ENCODE measurements around the gene MGST2. TPM values are rescaled to one million over a fixed set of nuclear protein-coding genes. Genes with fewer than 3 reads are reported as not detected.

MGST2 gene
- total and polyA plus RNA-seq, 4 donors = 69.6 to 170 (median 90.7) TPM

DNA sequence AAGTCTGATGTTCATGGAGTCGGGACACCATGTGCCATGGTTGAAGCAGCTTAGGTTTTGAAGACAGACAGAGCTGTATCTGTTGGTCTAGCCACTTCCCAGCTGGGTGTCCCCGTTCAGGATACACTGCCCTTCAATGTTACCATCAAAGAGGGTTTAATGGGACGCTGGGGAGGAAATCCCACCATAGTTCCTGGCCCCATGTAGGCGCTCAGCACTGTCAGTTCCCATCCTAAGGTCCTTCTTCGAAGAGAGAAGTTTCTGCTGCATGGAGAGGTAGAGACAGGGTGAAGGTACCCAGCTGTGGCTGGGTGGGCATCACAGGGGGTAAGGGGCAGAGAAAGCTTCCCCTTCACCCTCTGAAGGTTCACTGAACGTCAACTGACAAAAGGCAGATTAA lies 3.7 kb downstream of the MGST2 start:
- Histone ChIP-seq H3K9me3 (ENCODE audit: control insufficient read depth in 4 of 4, low read length in 3 of 4) (no peaks in the 10 kb centered on the region), H3K27ac (ENCODE audit: low read depth in 1 of 2, low read length in 2 of 2) (no peak overlapping the region), H3K27me3 (ENCODE audit: control insufficient read depth in 4 of 4, insufficient read depth in 4 of 4, low read length in 3 of 4) (no peaks in the 10 kb centered on the region), H3K4me1 (ENCODE audit: control insufficient read depth in 4 of 4, insufficient read depth in 4 of 4, low read length in 3 of 4) (peaks cover 6 to 40% (median 22%) of the 10 kb centered on the region in 4 donors), H3K4me3 (ENCODE audit: low read depth in 1 of 3, low read length in 3 of 3) (no peak overlapping the region), H3K36me3 (ENCODE audit: control insufficient read depth in 4 of 4, insufficient read depth in 3 of 4, low read depth in 1 of 4, low read length in 3 of 4) (peaks cover 0 to 6% (median 1%) of the 10 kb centered on the region in 4 donors), H3K9ac (ENCODE audit: low read depth in 1 of 2, low read length in 2 of 2) (no peak overlapping the region)
- WGBS = 76% methylated on average over 6 of the region's 6 CpGs
- no peak for TF ChIP-seq YY1 (IDR thresholded peaks at IDR 0.05)
- TF ChIP-seq REST (IDR thresholded peaks at IDR 0.05) = no peak
- no peak for TF ChIP-seq RAD21 (IDR thresholded peaks at IDR 0.05)
- no peak for TF ChIP-seq NR2F2 (IDR thresholded peaks at IDR 0.05)
- no peak for TF ChIP-seq TAF1 (conservative IDR thresholded peaks at IDR 0.05)
- TF ChIP-seq EGR1 (IDR thresholded peaks at IDR 0.05; ENCODE audit: low read depth in 2 of 2) = no peak
- no peak for DNase-seq (ENCODE audit: low spot score)

GRCh38 chr4:139669890-139670289 lies 4.3 kb downstream of the MGST2 start:
- no peak overlapping the region for H3K27ac ChIP-seq (ENCODE audit: low read depth in 1 of 2, low read length in 2 of 2)

DNA sequence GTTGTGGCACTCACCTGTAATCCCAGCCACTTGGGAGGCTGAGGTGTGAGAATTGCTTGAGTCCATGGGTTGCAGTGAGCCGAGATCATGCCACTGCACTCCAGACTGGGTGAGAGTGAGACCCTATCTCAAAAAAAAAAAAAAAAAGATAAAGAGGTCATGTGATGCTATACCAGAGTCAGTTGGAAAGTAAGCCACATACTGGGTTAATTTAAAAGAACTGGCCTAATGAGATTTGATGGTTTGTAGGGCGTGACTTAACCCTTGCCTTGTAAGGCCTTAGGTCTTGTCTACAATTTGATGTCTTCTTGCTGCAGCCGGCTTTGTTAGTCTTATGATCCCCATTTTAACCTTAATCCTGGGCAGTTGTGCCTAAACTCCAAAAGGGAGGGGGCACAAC lies 5.2 kb downstream of the MGST2 start:
- 94% methylated on average over 3 of the region's 3 CpGs for WGBS
- H3K9me3 ChIP-seq (ENCODE audit: control insufficient read depth in 4 of 4, low read length in 3 of 4) = no peaks in the 10 kb centered on the region
- no peaks in the 10 kb centered on the region for H3K27me3 ChIP-seq (ENCODE audit: control insufficient read depth in 4 of 4, insufficient read depth in 4 of 4, low read length in 3 of 4)
- peaks cover 0 to 6% (median 2%) of the 10 kb centered on the region in 4 donors for H3K36me3 ChIP-seq (ENCODE audit: control insufficient read depth in 4 of 4, insufficient read depth in 3 of 4, low read depth in 1 of 4, low read length in 3 of 4)
- no peak for DNase-seq (ENCODE audit: low spot score)
- peaks cover 6 to 36% (median 19%) of the 10 kb centered on the region in 4 donors for H3K4me1 ChIP-seq (ENCODE audit: control insufficient read depth in 4 of 4, insufficient read depth in 4 of 4, low read length in 3 of 4)
- H3K27ac ChIP-seq (ENCODE audit: low read depth in 1 of 2, low read length in 2 of 2) = no peak overlapping the region
- no peak overlapping the region for H3K4me3 ChIP-seq (ENCODE audit: low read depth in 1 of 3, low read length in 3 of 3)
- TF ChIP-seq YY1 (IDR thresholded peaks at IDR 0.05) (no peak), JUND (IDR thresholded peaks at IDR 0.05) (no peak), TAF1 (conservative IDR thresholded peaks at IDR 0.05) (no peak), NR2F2 (IDR thresholded peaks at IDR 0.05) (no peak), FOXA2 (IDR thresholded peaks at IDR 0.05) (no peak), EGR1 (IDR thresholded peaks at IDR 0.05; ENCODE audit: low read depth in 2 of 2) (no peak)
- TF ChIP-seq, protein P1, sequence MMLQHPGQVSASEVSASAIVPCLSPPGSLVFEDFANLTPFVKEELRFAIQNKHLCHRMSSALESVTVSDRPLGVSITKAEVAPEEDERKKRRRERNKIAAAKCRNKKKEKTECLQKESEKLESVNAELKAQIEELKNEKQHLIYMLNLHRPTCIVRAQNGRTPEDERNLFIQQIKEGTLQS (IDR thresholded peaks at IDR 0.05) = no peak
- TF ChIP-seq, protein P2, sequence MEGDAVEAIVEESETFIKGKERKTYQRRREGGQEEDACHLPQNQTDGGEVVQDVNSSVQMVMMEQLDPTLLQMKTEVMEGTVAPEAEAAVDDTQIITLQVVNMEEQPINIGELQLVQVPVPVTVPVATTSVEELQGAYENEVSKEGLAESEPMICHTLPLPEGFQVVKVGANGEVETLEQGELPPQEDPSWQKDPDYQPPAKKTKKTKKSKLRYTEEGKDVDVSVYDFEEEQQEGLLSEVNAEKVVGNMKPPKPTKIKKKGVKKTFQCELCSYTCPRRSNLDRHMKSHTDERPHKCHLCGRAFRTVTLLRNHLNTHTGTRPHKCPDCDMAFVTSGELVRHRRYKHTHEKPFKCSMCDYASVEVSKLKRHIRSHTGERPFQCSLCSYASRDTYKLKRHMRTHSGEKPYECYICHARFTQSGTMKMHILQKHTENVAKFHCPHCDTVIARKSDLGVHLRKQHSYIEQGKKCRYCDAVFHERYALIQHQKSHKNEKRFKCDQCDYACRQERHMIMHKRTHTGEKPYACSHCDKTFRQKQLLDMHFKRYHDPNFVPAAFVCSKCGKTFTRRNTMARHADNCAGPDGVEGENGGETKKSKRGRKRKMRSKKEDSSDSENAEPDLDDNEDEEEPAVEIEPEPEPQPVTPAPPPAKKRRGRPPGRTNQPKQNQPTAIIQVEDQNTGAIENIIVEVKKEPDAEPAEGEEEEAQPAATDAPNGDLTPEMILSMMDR (IDR thresholded peaks at IDR 0.05; ENCODE audit: low read depth, low read length, missing input control) = no peak
- no peak overlapping the region for H3K9ac ChIP-seq (ENCODE audit: low read depth in 1 of 2, low read length in 2 of 2)

More at GRCh38 chr4:139669890-139670289, 4.3 kb downstream of the MGST2 start:
- Histone ChIP-seq H3K4me3 (ENCODE audit: low read depth in 1 of 3, low read length in 3 of 3) (no peak overlapping the region), H3K27me3 (ENCODE audit: control insufficient read depth in 4 of 4, insufficient read depth in 4 of 4, low read length in 3 of 4) (no peaks in the 10 kb centered on the region), H3K36me3 (ENCODE audit: control insufficient read depth in 4 of 4, insufficient read depth in 3 of 4, low read depth in 1 of 4, low read length in 3 of 4) (peaks cover 0 to 6% (median 1%) of the 10 kb centered on the region in 4 donors), H3K9me3 (ENCODE audit: control insufficient read depth in 4 of 4, low read length in 3 of 4) (no peaks in the 10 kb centered on the region), H3K4me1 (ENCODE audit: control insufficient read depth in 4 of 4, insufficient read depth in 4 of 4, low read length in 3 of 4) (peaks cover 6 to 40% (median 22%) of the 10 kb centered on the region in 4 donors), H3K9ac (ENCODE audit: low read depth in 1 of 2, low read length in 2 of 2) (no peak overlapping the region)
- TF ChIP-seq HNF4A (conservative IDR thresholded peaks at IDR 0.05) (no peak), TAF1 (conservative IDR thresholded peaks at IDR 0.05) (no peak), FOXA1 (IDR thresholded peaks at IDR 0.05) (no peak)
- 58% methylated on average over 6 of the region's 6 CpGs for WGBS
- no peak for DNase-seq (ENCODE audit: low spot score)
